ENCODE data around the gene SYPL2.
A peak's percentile ranks its signal among the peaks of the same experiment; 100 is the strongest.
"Not testable (repeated sequence)": the region's sequence is repeated elsewhere in the genome, so short reads cannot be mapped to it uniquely, and the experiment has no call there.

Gene SYPL2

GRCh38 chr1:109466452-109467300 lies at the start of gene SYPL2:
Gene SYPL2 (plus strand): TSS chr1:109466546. CDS start chr1:109466844, 298 bp downstream.
- H3K4me1 ChIP-seq (ENCODE audit: insufficient read depth, low read length), result peaks cover 14% of the 10 kb centered on the region; the same call in 1 of the 2 replicates
- H3K9me3 ChIP-seq (ENCODE audit: control insufficient read depth, insufficient read depth, low read length), result no peaks in the 10 kb centered on the region
- no peaks in the 10 kb centered on the region; the same call in 1 of the 2 replicates for H3K36me3 ChIP-seq (ENCODE audit: insufficient read depth, low read length)
- H3K9ac ChIP-seq (ENCODE audit: low read depth, low read length), result peak within 1 kb of the TSS; percentile 87

- Histone ChIP-seq H3K9ac (ENCODE audit: low read depth, low read length) (no peak overlapping the region), H3K36me3 (ENCODE audit: insufficient read depth, low read length) (peaks cover 8% of the 10 kb centered on the region), H3K4me1 (ENCODE audit: insufficient read depth, low read length) (no peaks in the 10 kb centered on the region; the same call in 1 of the 2 replicates), H3K9me3 (ENCODE audit: control insufficient read depth, insufficient read depth, low read length) (no peaks in the 10 kb centered on the region)
Measured at GRCh38 chr1:109423498-109423897, 42.8 kb upstream of the SYPL2 start.

- Histone ChIP-seq H3K9ac (ENCODE audit: low read depth, low read length) (peak overlapping the region; percentile 95), H3K36me3 (ENCODE audit: insufficient read depth, low read length) (peaks cover 3% of the 10 kb centered on the region; the same call in 1 of the 2 replicates), H3K9me3 (ENCODE audit: control insufficient read depth, insufficient read depth, low read length) (no peaks in the 10 kb centered on the region), H3K4me1 (ENCODE audit: insufficient read depth, low read length) (no peaks in the 10 kb centered on the region; the same call in 1 of the 2 replicates)
Measured at GRCh38 chr1:109425391-109426280, 40.7 kb upstream of the SYPL2 start.

- H3K36me3 ChIP-seq (ENCODE audit: insufficient read depth, low read length), result no peaks in the 10 kb centered on the region
- no peaks in the 10 kb centered on the region for H3K9me3 ChIP-seq (ENCODE audit: control insufficient read depth, insufficient read depth, low read length)
- no peaks in the 10 kb centered on the region; the same call in 1 of the 2 replicates for H3K4me1 ChIP-seq (ENCODE audit: insufficient read depth, low read length)
- H3K9ac ChIP-seq (ENCODE audit: low read depth, low read length), result peak within 1 kb of the TSS; percentile 95
Measured at GRCh38 chr1:109426281-109427170, 39.8 kb upstream of the SYPL2 start, which contains the start of gene PSMA5. Gene PSMA5 (minus strand): TSS chr1:109426448. CDS start chr1:109426330, 118 bp downstream.

GRCh38 chr1:109427171-109427467 lies 39.2 kb upstream of the SYPL2 start:
- H3K9ac ChIP-seq (ENCODE audit: low read depth, low read length), result peak overlapping the region; percentile 95
- H3K36me3 ChIP-seq (ENCODE audit: insufficient read depth, low read length), result no peaks in the 10 kb centered on the region
- H3K4me1 ChIP-seq (ENCODE audit: insufficient read depth, low read length), result no peaks in the 10 kb centered on the region; the same call in 1 of the 2 replicates
- H3K9me3 ChIP-seq (ENCODE audit: control insufficient read depth, insufficient read depth, low read length), result no peaks in the 10 kb centered on the region; the same call in 1 of the 2 replicates

- Histone ChIP-seq H3K4me1 (ENCODE audit: insufficient read depth, low read length) (no peaks in the 10 kb centered on the region), H3K9ac (ENCODE audit: low read depth, low read length) (no peak overlapping the region), H3K36me3 (ENCODE audit: insufficient read depth, low read length) (no peaks in the 10 kb centered on the region), H3K9me3 (ENCODE audit: control insufficient read depth, insufficient read depth, low read length) (no peaks in the 10 kb centered on the region; the same call in 1 of the 2 replicates)
Measured at GRCh38 chr1:109432336-109432735, 34.0 kb upstream of the SYPL2 start.

GRCh38 chr1:109433322-109433721 lies 33.0 kb upstream of the SYPL2 start:
- no peaks in the 10 kb centered on the region for H3K36me3 ChIP-seq (ENCODE audit: insufficient read depth, low read length)
- H3K4me1 ChIP-seq (ENCODE audit: insufficient read depth, low read length), result no peaks in the 10 kb centered on the region
- H3K9me3 ChIP-seq (ENCODE audit: control insufficient read depth, insufficient read depth, low read length), result no peaks in the 10 kb centered on the region; the same call in 1 of the 2 replicates
- H3K9ac ChIP-seq (ENCODE audit: low read depth, low read length), result no peak overlapping the region

- Histone ChIP-seq H3K4me1 (ENCODE audit: insufficient read depth, low read length) (no peaks in the 10 kb centered on the region; the same call in none of the 2 replicates), H3K9ac (ENCODE audit: low read depth, low read length) (no peak overlapping the region), H3K36me3 (ENCODE audit: insufficient read depth, low read length) (no peaks in the 10 kb centered on the region), H3K9me3 (ENCODE audit: control insufficient read depth, insufficient read depth, low read length) (no peaks in the 10 kb centered on the region; the same call in 1 of the 2 replicates)
Measured at GRCh38 chr1:109434484-109434883, 31.9 kb upstream of the SYPL2 start.

GRCh38 chr1:109438798-109439297 lies 27.5 kb upstream of the SYPL2 start:
- no peaks in the 10 kb centered on the region; the same call in 1 of the 2 replicates for H3K9me3 ChIP-seq (ENCODE audit: control insufficient read depth, insufficient read depth, low read length)
- H3K4me1 ChIP-seq (ENCODE audit: insufficient read depth, low read length), result no peaks in the 10 kb centered on the region; the same call in none of the 2 replicates
- H3K9ac ChIP-seq (ENCODE audit: low read depth, low read length), result no peak overlapping the region
- no peaks in the 10 kb centered on the region for H3K36me3 ChIP-seq (ENCODE audit: insufficient read depth, low read length)

- Histone ChIP-seq H3K9me3 (ENCODE audit: control insufficient read depth, insufficient read depth, low read length) (no peaks in the 10 kb centered on the region), H3K4me1 (ENCODE audit: insufficient read depth, low read length) (no peaks in the 10 kb centered on the region; the same call in none of the 2 replicates), H3K36me3 (ENCODE audit: insufficient read depth, low read length) (no peaks in the 10 kb centered on the region), H3K9ac (ENCODE audit: low read depth, low read length) (no peak overlapping the region)
Measured at GRCh38 chr1:109441069-109441468, 25.3 kb upstream of the SYPL2 start.

GRCh38 chr1:109443476-109443875 lies 22.9 kb upstream of the SYPL2 start:
- no peaks in the 10 kb centered on the region for H3K9me3 ChIP-seq (ENCODE audit: control insufficient read depth, insufficient read depth, low read length)
- no peaks in the 10 kb centered on the region; the same call in none of the 2 replicates for H3K4me1 ChIP-seq (ENCODE audit: insufficient read depth, low read length)
- H3K9ac ChIP-seq (ENCODE audit: low read depth, low read length), result no peak overlapping the region
- H3K36me3 ChIP-seq (ENCODE audit: insufficient read depth, low read length), result no peaks in the 10 kb centered on the region

- H3K9ac ChIP-seq (ENCODE audit: low read depth, low read length), result no peak overlapping the region
- H3K9me3 ChIP-seq (ENCODE audit: control insufficient read depth, insufficient read depth, low read length), result no peaks in the 10 kb centered on the region
- no peaks in the 10 kb centered on the region for H3K4me1 ChIP-seq (ENCODE audit: insufficient read depth, low read length)
- no peaks in the 10 kb centered on the region for H3K36me3 ChIP-seq (ENCODE audit: insufficient read depth, low read length)
Measured at GRCh38 chr1:109444346-109444745, 22.0 kb upstream of the SYPL2 start.

GRCh38 chr1:109445949-109446695 lies 20.2 kb upstream of the SYPL2 start:
- H3K9ac ChIP-seq (ENCODE audit: low read depth, low read length); H3K36me3 ChIP-seq (ENCODE audit: insufficient read depth, low read length); H3K4me1 ChIP-seq (ENCODE audit: insufficient read depth, low read length); H3K9me3 ChIP-seq (ENCODE audit: control insufficient read depth, insufficient read depth, low read length): not testable (repeated sequence)
